Activated CD4-positive, alpha-beta T cell treated with anti-CD3 and anti-CD28 coated beads, Interleukin-2, amount 50 U/mL, for 24 hours (primary cell): Measurements from ENCODE around the gene SP9.

Experiments used
- DNase-seq, 2 donors: peaks; one replicate each; pipeline ENCODE4 v3.0.0-alpha.2; 2020; ENCODE audit warnings: low read depth in 1 of 2, low spot score in 1 of 2

Gene SP9

GRCh38 chr2:174333372-174334277, 1.1 kb upstream of the SP9 start:
- DNase-seq, result no peak

- no peak for DNase-seq
These were observed 457 bp upstream of the SP9 start for GRCh38 chr2:174334278-174334715.

GRCh38 chr2:174335254-174335987, 667 bp downstream of the SP9 start:
- DNase-seq, result no peak

GRCh38 chr2:174335988-174336500, 1.3 kb downstream of the SP9 start:
- DNase-seq, result no peak

GRCh38 chr2:174336501-174337336, 2.0 kb downstream of the SP9 start:
- DNase-seq, result no peak

- no peak for DNase-seq
These were observed 2.8 kb downstream of the SP9 start for GRCh38 chr2:174337337-174338146.

- no peak for DNase-seq
These were observed 3.4 kb downstream of the SP9 start for GRCh38 chr2:174338147-174338605.

- DNase-seq, result no peak
These were observed 4.2 kb downstream of the SP9 start for GRCh38 chr2:174338671-174339560.

GRCh38 chr2:174339561-174340399, 5.0 kb downstream of the SP9 start:
- no peak for DNase-seq

GRCh38 chr2:174340400-174341292, 5.9 kb downstream of the SP9 start:
- DNase-seq, result no peak

GRCh38 chr2:174341293-174341994, 6.7 kb downstream of the SP9 start:
- DNase-seq, result peak; percentile 80 to 83

GRCh38 chr2:174341995-174342685, 7.4 kb downstream of the SP9 start:
- no peak for DNase-seq

- DNase-seq, result no peak
These were observed 8.1 kb downstream of the SP9 start for GRCh38 chr2:174342686-174343342.

- no peak for DNase-seq
These were observed 8.5 kb downstream of the SP9 start for GRCh38 chr2:174343343-174343622.

GRCh38 chr2:174343623-174344455, 9.1 kb downstream of the SP9 start:
- no peak for DNase-seq
